Measurements from ENCODE around the gene SYNPO2. TPM values are rescaled to one million over a fixed set of nuclear protein-coding genes. Genes with fewer than 3 reads are reported as not detected.

Gene SYNPO2
- total RNA-seq, 4 donors from 2014 or later: 1,547 to 3,168 (median 2,047) TPM

- TF ChIP-seq POLR2AphosphoS5 (IDR thresholded peaks at IDR 0.05): no peak
- peak in 1 of 2 donors; percentile 1 for TF ChIP-seq POLR2A (IDR thresholded peaks at IDR 0.05)
- no peak for TF ChIP-seq EP300 (IDR thresholded peaks at IDR 0.05)
- TF ChIP-seq, protein P1, sequence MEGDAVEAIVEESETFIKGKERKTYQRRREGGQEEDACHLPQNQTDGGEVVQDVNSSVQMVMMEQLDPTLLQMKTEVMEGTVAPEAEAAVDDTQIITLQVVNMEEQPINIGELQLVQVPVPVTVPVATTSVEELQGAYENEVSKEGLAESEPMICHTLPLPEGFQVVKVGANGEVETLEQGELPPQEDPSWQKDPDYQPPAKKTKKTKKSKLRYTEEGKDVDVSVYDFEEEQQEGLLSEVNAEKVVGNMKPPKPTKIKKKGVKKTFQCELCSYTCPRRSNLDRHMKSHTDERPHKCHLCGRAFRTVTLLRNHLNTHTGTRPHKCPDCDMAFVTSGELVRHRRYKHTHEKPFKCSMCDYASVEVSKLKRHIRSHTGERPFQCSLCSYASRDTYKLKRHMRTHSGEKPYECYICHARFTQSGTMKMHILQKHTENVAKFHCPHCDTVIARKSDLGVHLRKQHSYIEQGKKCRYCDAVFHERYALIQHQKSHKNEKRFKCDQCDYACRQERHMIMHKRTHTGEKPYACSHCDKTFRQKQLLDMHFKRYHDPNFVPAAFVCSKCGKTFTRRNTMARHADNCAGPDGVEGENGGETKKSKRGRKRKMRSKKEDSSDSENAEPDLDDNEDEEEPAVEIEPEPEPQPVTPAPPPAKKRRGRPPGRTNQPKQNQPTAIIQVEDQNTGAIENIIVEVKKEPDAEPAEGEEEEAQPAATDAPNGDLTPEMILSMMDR (IDR thresholded peaks at IDR 0.05): no peak
- 22 to 78% methylated on average over 5 to 6 of the region's 12 CpGs for WGBS, 2 donors (ENCODE audit: low coverage in 1 of 2)
- H3K9me3 ChIP-seq: no peaks in the 10 kb centered on the region
- H3K4me3 ChIP-seq: peak overlapping the region; percentile 55
- peaks cover 7 to 36% of the 10 kb centered on the region in 2 donors for H3K36me3 ChIP-seq
- H3K27me3 ChIP-seq: no peaks in the 10 kb centered on the region
- peaks cover 0 to 40% (median 0%) of the 10 kb centered on the region in 3 donors for H3K4me1 ChIP-seq
- ATAC-seq: no peak
- peak overlapping the region; percentile 85 to 100 (median 94) for H3K27ac ChIP-seq
Measured at GRCh38 chr4:119030536-119030890, 141.9 kb downstream of the SYNPO2 start.

DNA sequence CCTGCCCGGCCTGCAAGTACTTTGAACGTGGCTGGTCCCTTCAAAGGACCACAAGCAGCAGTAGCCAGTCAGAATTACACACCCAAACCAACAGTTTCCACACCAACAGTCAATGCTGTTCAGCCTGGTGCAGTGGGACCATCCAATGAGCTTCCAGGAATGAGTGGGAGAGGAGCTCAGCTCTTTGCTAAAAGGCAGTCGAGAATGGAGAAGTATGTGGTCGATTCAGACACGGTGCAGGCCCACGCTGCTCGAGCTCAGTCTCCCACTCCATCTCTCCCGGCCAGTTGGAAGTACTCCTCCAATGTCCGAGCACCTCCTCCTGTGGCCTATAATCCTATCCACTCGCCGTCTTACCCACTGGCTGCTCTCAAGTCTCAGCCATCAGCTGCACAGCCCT, 142.6 kb downstream of the SYNPO2 start:
- H3K4me3 ChIP-seq: peak overlapping the region; percentile 55
- no peaks in the 10 kb centered on the region for H3K27me3 ChIP-seq
- H3K27ac ChIP-seq: peak overlapping the region; percentile 85 to 100 (median 94)
- no peaks in the 10 kb centered on the region for H3K9me3 ChIP-seq
- 44 to 64% methylated on average over 4 to 8 of the region's 11 CpGs for WGBS, 2 donors (ENCODE audit: low coverage in 1 of 2)
- peaks cover 0 to 43% (median 6%) of the 10 kb centered on the region in 3 donors for H3K4me1 ChIP-seq
- ATAC-seq: no peak
- H3K36me3 ChIP-seq: peaks cover 7 to 36% of the 10 kb centered on the region in 2 donors
- TF ChIP-seq EP300 (IDR thresholded peaks at IDR 0.05): no peak
- TF ChIP-seq POLR2A (IDR thresholded peaks at IDR 0.05): peak in 1 of 2 donors; percentile 24
- TF ChIP-seq POLR2AphosphoS5 (IDR thresholded peaks at IDR 0.05): peak; percentile 54

DNA sequence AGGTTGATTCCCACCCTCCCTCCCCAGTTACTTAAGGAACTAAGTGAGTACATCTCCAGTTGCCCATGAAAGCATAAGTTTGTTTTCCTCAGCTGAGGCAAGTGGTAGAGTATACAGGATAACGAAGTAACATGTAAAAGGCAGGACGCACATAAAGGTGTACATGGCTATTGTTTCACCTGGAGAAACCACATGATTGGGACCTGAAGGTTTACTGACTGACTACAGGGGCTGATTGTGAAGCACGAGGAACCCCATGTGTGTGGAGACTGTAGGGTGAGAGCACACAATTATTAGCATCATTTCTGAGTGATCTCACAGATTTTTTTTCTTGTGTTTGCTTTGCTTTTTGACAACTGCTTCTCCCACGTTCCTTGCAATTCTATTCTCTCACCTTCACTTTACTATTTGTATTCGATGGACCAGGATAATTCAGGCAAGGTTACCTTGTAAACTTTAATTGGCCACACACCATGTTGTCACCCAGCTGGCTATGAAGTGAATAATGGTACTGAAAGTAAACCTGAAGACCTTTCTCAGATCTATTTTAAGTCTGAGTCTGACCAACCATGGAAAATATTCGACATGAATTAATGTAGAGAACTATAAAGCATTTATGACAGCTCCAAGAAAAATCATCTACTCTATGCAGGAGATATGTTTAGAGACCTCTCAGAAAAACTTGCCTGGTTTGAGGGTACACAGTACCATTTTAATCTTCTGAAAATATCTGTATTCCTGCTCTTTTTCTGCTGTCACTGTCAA, 144.4 kb downstream of the SYNPO2 start:
- Histone ChIP-seq H3K4me3 (peak overlapping the region; percentile 55), H3K27ac (peak overlapping the region; percentile 85 to 100 (median 94)), H3K9me3 (no peaks in the 10 kb centered on the region), H3K36me3 (peaks cover 7 to 36% of the 10 kb centered on the region in 2 donors), H3K27me3 (no peaks in the 10 kb centered on the region), H3K4me1 (peaks cover 0 to 53% (median 18%) of the 10 kb centered on the region in 3 donors)
- TF ChIP-seq EP300 (IDR thresholded peaks at IDR 0.05): no peak
- peak; percentile 53 for TF ChIP-seq POLR2AphosphoS5 (IDR thresholded peaks at IDR 0.05)
- peak in 1 of 2 donors; percentile 19 for TF ChIP-seq POLR2A (IDR thresholded peaks at IDR 0.05)
- ATAC-seq: no peak
- 39 to 45% methylated on average over 6 of the region's 6 CpGs for WGBS, 2 donors (ENCODE audit: low coverage in 1 of 2)

GRCh38 chr4:119034276-119035008, 145.8 kb downstream of the SYNPO2 start:
- H3K36me3 ChIP-seq: peaks cover 7 to 36% of the 10 kb centered on the region in 2 donors
- H3K27me3 ChIP-seq: no peaks in the 10 kb centered on the region
- H3K4me3 ChIP-seq: peak overlapping the region; percentile 55
- H3K4me1 ChIP-seq: peaks cover 0 to 66% (median 24%) of the 10 kb centered on the region in 3 donors
- peak; percentile 21 for ATAC-seq
- TF ChIP-seq POLR2AphosphoS5 (IDR thresholded peaks at IDR 0.05) (peak; percentile 47), POLR2A (IDR thresholded peaks at IDR 0.05) (no peak)
- TF ChIP-seq, protein P1 (IDR thresholded peaks at IDR 0.05): peak in 2 of 4 experiments; percentile 37 to 45
- peak overlapping the region; percentile 85 to 100 (median 94) for H3K27ac ChIP-seq
- no peaks in the 10 kb centered on the region for H3K9me3 ChIP-seq
- WGBS, 2 donors (ENCODE audit: low coverage in 1 of 2): 33 to 42% methylated on average over 3 to 4 of the region's 4 CpGs

DNA sequence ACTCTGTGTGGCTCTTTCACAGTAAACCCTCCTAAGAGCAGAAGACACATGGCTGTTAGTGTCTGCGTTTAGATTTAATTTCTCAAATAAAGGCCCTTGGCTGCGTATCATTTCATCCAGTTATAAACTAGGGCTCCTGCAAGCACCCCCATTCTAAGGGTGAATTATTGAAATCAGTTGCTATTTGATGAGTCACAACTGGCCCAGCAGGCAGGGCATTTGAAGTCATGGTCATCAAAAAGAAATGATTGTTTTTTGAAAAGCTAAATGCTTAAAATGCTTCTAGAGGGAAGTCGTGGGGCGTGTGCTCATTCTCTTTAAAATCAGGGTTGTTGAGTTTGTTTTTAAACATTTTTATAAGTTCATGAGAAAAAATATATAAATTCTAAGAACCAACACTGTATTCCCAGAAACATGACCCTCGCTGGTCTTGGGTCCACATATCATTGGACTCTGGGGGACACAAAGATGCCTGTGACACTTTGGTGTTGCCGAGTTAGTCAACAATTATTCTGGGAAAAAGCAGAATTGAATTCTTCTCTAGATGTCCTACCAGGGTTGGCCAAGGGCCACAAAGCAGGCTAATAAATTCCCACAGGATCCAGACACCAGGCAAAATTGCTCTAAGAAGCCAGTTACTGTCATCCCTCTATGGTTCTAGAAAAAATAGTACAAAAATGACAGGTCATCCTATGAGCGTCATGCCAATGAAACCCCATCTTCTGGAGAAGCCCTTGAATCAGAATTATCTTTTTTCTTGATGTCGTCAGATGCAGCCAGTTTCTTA, 147.5 kb downstream of the SYNPO2 start:
- peak overlapping the region; percentile 25 to 55 for H3K4me3 ChIP-seq
- no peaks in the 10 kb centered on the region for H3K9me3 ChIP-seq
- no peaks in the 10 kb centered on the region for H3K27me3 ChIP-seq
- peaks cover 7 to 23% of the 10 kb centered on the region in 2 donors for H3K36me3 ChIP-seq
- TF ChIP-seq POLR2A (IDR thresholded peaks at IDR 0.05) (no peak), EP300 (IDR thresholded peaks at IDR 0.05) (no peak)
- TF ChIP-seq, protein P1 (IDR thresholded peaks at IDR 0.05): no peak
- H3K27ac ChIP-seq: peak overlapping the region; percentile 85 to 100 (median 94)
- peaks cover 4 to 78% (median 28%) of the 10 kb centered on the region in 3 donors for H3K4me1 ChIP-seq
- ATAC-seq: no peak
- 44 to 47% methylated on average over 5 to 8 of the region's 8 CpGs for WGBS, 2 donors (ENCODE audit: low coverage in 1 of 2)
